HEK293 (cell line): Measurements from ENCODE around the gene DRG1.
A peak's percentile ranks its signal among the peaks of the same experiment; 100 is the strongest.

Source experiments
- ELK4 ChIP-seq: IDR thresholded peaks from 2 replicates; pipeline ENCODE4 v1.6.1; 2011; ENCODE audit warnings: mild to moderate bottlenecking, low read depth, low read length, borderline replicate concordance
- MYNN ChIP-seq: fragments of 450-650 bp; formaldehyde crosslinking; IDR thresholded peaks from 2 replicates; pipeline ENCODE4 v1.5.1; 2016; ENCODE audit warnings: missing biosample characterization, missing genetic modification characterization, borderline replicate concordance
- REST ChIP-seq: fragments of 450-650 bp; formaldehyde crosslinking; IDR thresholded peaks from 2 replicates; pipeline ENCODE4 v1.5.1; 2016; ENCODE audit warnings: missing biosample characterization, missing genetic modification characterization
- SETDB1 ChIP-seq: IDR thresholded peaks from one replicate; pipeline ENCODE4 v1.6.1; 2017; ENCODE audit warnings: mild to moderate bottlenecking, low read length, moderate library complexity, mixed read lengths; ENCODE audit not compliant: insufficient read length
- SP7 ChIP-seq: fragments of 450-650 bp; formaldehyde crosslinking; IDR thresholded peaks from 2 replicates; pipeline ENCODE4 v1.5.1; 2016; ENCODE audit warnings: missing biosample characterization, missing genetic modification characterization
- TSHZ1 ChIP-seq: fragments of 450-650 bp; formaldehyde crosslinking; IDR thresholded peaks from 2 replicates; pipeline ENCODE4 v1.5.1; 2016; ENCODE audit warnings: missing biosample characterization, missing genetic modification characterization, borderline replicate concordance
- YY1 ChIP-seq: fragments of 450-650 bp; formaldehyde crosslinking; IDR thresholded peaks from 2 replicates; pipeline ENCODE4 v1.5.1; 2018; ENCODE audit warnings: missing biosample characterization, missing genetic modification characterization
- ZNF2 ChIP-seq: fragments of 450-650 bp; formaldehyde crosslinking; IDR thresholded peaks from 2 replicates; pipeline ENCODE4 v1.5.1; 2016; ENCODE audit warnings: missing biosample characterization, missing genetic modification characterization
- ZNF221 ChIP-seq: fragments of 450-650 bp; formaldehyde crosslinking; IDR thresholded peaks from 2 replicates; pipeline ENCODE4 v1.5.1; 2017; ENCODE audit warnings: missing biosample characterization, missing genetic modification characterization, borderline replicate concordance
- ZNF366 ChIP-seq: fragments of 450-650 bp; formaldehyde crosslinking; conservative IDR thresholded peaks from 2 replicates; pipeline ENCODE4 v1.5.1; 2016; ENCODE audit warnings: missing biosample characterization, missing genetic modification characterization
- ZNF37A ChIP-seq: fragments of 450-650 bp; IDR thresholded peaks from 2 replicates; pipeline ENCODE4 v1.5.1; 2018; ENCODE audit warnings: missing biosample characterization, missing genetic modification characterization
- ZNF391 ChIP-seq: fragments of 450-650 bp; formaldehyde crosslinking; IDR thresholded peaks from 2 replicates; pipeline ENCODE4 v1.5.1; 2016; ENCODE audit warnings: low read depth, missing biosample characterization, missing genetic modification characterization, borderline replicate concordance
- ZNF416 ChIP-seq: fragments of 450-650 bp; formaldehyde crosslinking; IDR thresholded peaks from 2 replicates; pipeline ENCODE4 v1.5.1; 2016; ENCODE audit warnings: missing biosample characterization, missing genetic modification characterization
- ZNF518A ChIP-seq: fragments of 450-650 bp; formaldehyde crosslinking; conservative IDR thresholded peaks from 2 replicates; pipeline ENCODE4 v1.5.1; 2016; ENCODE audit warnings: low read depth, missing biosample characterization, missing genetic modification characterization
- ZNF555 ChIP-seq: fragments of 450-650 bp; formaldehyde crosslinking; conservative IDR thresholded peaks from 2 replicates; pipeline ENCODE4 v1.5.1; 2017; ENCODE audit warnings: missing biosample characterization, mild to moderate bottlenecking, missing genetic modification characterization, inconsistent platforms
- ZNF558 ChIP-seq: fragments of 450-650 bp; formaldehyde crosslinking; IDR thresholded peaks from 2 replicates; pipeline ENCODE4 v1.5.1; 2016; ENCODE audit warnings: missing biosample characterization, missing genetic modification characterization
- ZNF580 ChIP-seq: fragments of 450-650 bp; formaldehyde crosslinking; IDR thresholded peaks from 2 replicates; pipeline ENCODE4 v1.5.1; 2016; ENCODE audit warnings: missing biosample characterization, missing genetic modification characterization
- ZNF621 ChIP-seq: fragments of 450-650 bp; formaldehyde crosslinking; IDR thresholded peaks from 2 replicates; pipeline ENCODE4 v1.5.1; 2017; ENCODE audit warnings: missing biosample characterization, missing genetic modification characterization
- ZNF629 ChIP-seq: fragments of 450-650 bp; formaldehyde crosslinking; IDR thresholded peaks from 2 replicates; pipeline ENCODE4 v1.5.1; 2017; ENCODE audit warnings: missing biosample characterization, missing genetic modification characterization
- ZSCAN5A ChIP-seq: fragments of 450-650 bp; formaldehyde crosslinking; IDR thresholded peaks from 2 replicates; pipeline ENCODE4 v1.5.1; 2016; ENCODE audit warnings: missing biosample characterization, missing genetic modification characterization

Gene DRG1

GRCh38 chr22:31399211-31400022 lies at the start of gene DRG1 (continued):
- peak; percentile 6; the same call in 1 of the 2 replicates for TF ChIP-seq TSHZ1 (tag by site-specific recombination)
- TF ChIP-seq ZNF629 = peak; percentile 51
- TF ChIP-seq ZNF37A (tag by site-specific recombination) = no peak
- no peak for TF ChIP-seq ZNF221 (tag by site-specific recombination)
- TF ChIP-seq ZNF416 (tag by site-specific recombination) = no peak
- no peak for TF ChIP-seq ZSCAN5A (tag by site-specific recombination)
- TF ChIP-seq SETDB1 = no peak
- TF ChIP-seq ZNF580 = no peak
- TF ChIP-seq ZNF558 = no peak
- TF ChIP-seq REST = no peak
- TF ChIP-seq ZNF391 (tag by site-specific recombination) = 0 out of 2 replicates have a peak, but pooled peaks have one; percentile 42
- TF ChIP-seq MYNN (tag by site-specific recombination) = no peak
- no peak for TF ChIP-seq ZNF518A (tag by site-specific recombination)
- TF ChIP-seq ZNF621 = no peak
- TF ChIP-seq ZNF366 (tag by site-specific recombination) = peak; percentile 36; the same call in 1 of the 2 replicates
- TF ChIP-seq ZNF2 = no peak
- TF ChIP-seq ZNF555 (tag by site-specific recombination) = no peak
- TF ChIP-seq YY1 (tag by site-specific recombination) = no peak
- no peak for TF ChIP-seq ELK4
- TF ChIP-seq SP7 (tag by site-specific recombination) = peak; percentile 77
